Activated naive CD4-positive, alpha-beta T cell treated with anti-CD3 and anti-CD28 coated beads, Interleukin-2, amount 10 ng/mL, durations not matched to agents 7 days and 5 days (primary cell): ENCODE data around the gene CLMN.

Experiments used
- CTCF ChIA-PET: fragments of 350-600 bp; sonication (Branson Sonifier 250); formaldehyde crosslinking; loops from one replicate; lab custom pipeline; 2021; ENCODE audit warnings: antibody characterized with exemption; lab: Charles Lee
- DNase-seq: peaks from one replicate; pipeline ENCODE4 v3.0.0-alpha.2; 2020
- H3K27ac Mint-ChIP-seq: one replicate; pipeline ENCODE4 v1.8.0; 2021; ENCODE audit warnings: mild to moderate bottlenecking, moderate library complexity, mixed read lengths
- H3K27me3 Mint-ChIP-seq: one replicate; pipeline ENCODE4 v1.8.0; 2021; ENCODE audit warnings: mild to moderate bottlenecking, mixed read lengths
- H3K36me3 Mint-ChIP-seq: one replicate; pipeline ENCODE4 v1.8.0; 2021; ENCODE audit warnings: mixed read lengths
- H3K4me1 Mint-ChIP-seq: one replicate; pipeline ENCODE4 v1.8.0; 2021; ENCODE audit warnings: mixed read lengths
- H3K4me3 Mint-ChIP-seq: one replicate; pipeline ENCODE4 v1.8.0; 2021; ENCODE audit warnings: mild to moderate bottlenecking, moderate library complexity, mixed read lengths
- H3K9me3 Mint-ChIP-seq: one replicate; pipeline ENCODE4 v1.8.0; 2021; ENCODE audit warnings: mixed read lengths

CLMN gene

GRCh38 chr14:95268350-95268749 lies 51.4 kb downstream of the CLMN start:
- no peak for DNase-seq
- no peaks in the 10 kb centered on the region for H3K9me3 Mint-ChIP-seq
- no peaks in the 10 kb centered on the region for H3K36me3 Mint-ChIP-seq
- H3K4me3 Mint-ChIP-seq = no peak overlapping the region
- CTCF ChIA-PET = no interaction called here
- H3K27ac Mint-ChIP-seq = no peak overlapping the region
- peaks cover 34% of the 10 kb centered on the region for H3K4me1 Mint-ChIP-seq
- H3K27me3 Mint-ChIP-seq = peaks cover 4% of the 10 kb centered on the region

GRCh38 chr14:95267306-95267705 lies 52.4 kb downstream of the CLMN start:
- H3K36me3 Mint-ChIP-seq = no peaks in the 10 kb centered on the region
- H3K4me1 Mint-ChIP-seq = peaks cover 34% of the 10 kb centered on the region
- CTCF ChIA-PET = no interaction called here
- no peak overlapping the region for H3K4me3 Mint-ChIP-seq
- H3K27me3 Mint-ChIP-seq = peaks cover 4% of the 10 kb centered on the region
- DNase-seq = no peak
- no peaks in the 10 kb centered on the region for H3K9me3 Mint-ChIP-seq
- H3K27ac Mint-ChIP-seq = peak overlapping the region; percentile 12

- CTCF ChIA-PET = no interaction called here
- Mint-ChIP-seq H3K27me3 (peaks cover 4% of the 10 kb centered on the region), H3K36me3 (no peaks in the 10 kb centered on the region), H3K27ac (peak overlapping the region; percentile 2), H3K4me1 (peaks cover 34% of the 10 kb centered on the region), H3K9me3 (no peaks in the 10 kb centered on the region), H3K4me3 (no peak overlapping the region)
- peak; percentile 51 for DNase-seq
These were observed 54.3 kb downstream of the CLMN start for GRCh38 chr14:95265106-95266094.

- DNase-seq = no peak
- Mint-ChIP-seq H3K4me3 (no peak overlapping the region), H3K27me3 (peaks cover under 1% of the 10 kb centered on the region), H3K27ac (no peak overlapping the region), H3K36me3 (no peaks in the 10 kb centered on the region), H3K9me3 (no peaks in the 10 kb centered on the region), H3K4me1 (peaks cover 34% of the 10 kb centered on the region)
- CTCF ChIA-PET = no interaction called here
These were observed 55.3 kb downstream of the CLMN start for GRCh38 chr14:95264271-95264973.

- Mint-ChIP-seq H3K27ac (no peak overlapping the region), H3K9me3 (no peaks in the 10 kb centered on the region)
These were observed 56.0 kb downstream of the CLMN start for GRCh38 chr14:95263527-95264231.

GRCh38 chr14:95262511-95262891 lies 57.2 kb downstream of the CLMN start:
- Mint-ChIP-seq H3K36me3 (no peaks in the 10 kb centered on the region), H3K27ac (no peak overlapping the region), H3K4me1 (peaks cover 27% of the 10 kb centered on the region), H3K4me3 (no peak overlapping the region), H3K27me3 (no peaks in the 10 kb centered on the region), H3K9me3 (no peaks in the 10 kb centered on the region)
- CTCF ChIA-PET = no interaction called here
- DNase-seq = no peak

More at GRCh38 chr14:95263527-95264231, 56.0 kb downstream of the CLMN start:
- Mint-ChIP-seq H3K4me3 (no peak overlapping the region), H3K27me3 (no peaks in the 10 kb centered on the region), H3K4me1 (peaks cover 34% of the 10 kb centered on the region), H3K36me3 (no peaks in the 10 kb centered on the region)
- no peak for DNase-seq
- CTCF ChIA-PET = no interaction called here

- Mint-ChIP-seq H3K9me3 (no peaks in the 10 kb centered on the region), H3K4me3 (no peak overlapping the region), H3K27me3 (no peaks in the 10 kb centered on the region), H3K27ac (no peak overlapping the region), H3K4me1 (peaks cover 21% of the 10 kb centered on the region), H3K36me3 (no peaks in the 10 kb centered on the region)
- CTCF ChIA-PET = interaction anchor here (0.6 to 0.7 kb wide), 2 partner anchors 17 to 1030 kb away, joined by 3 to 4 read pairs; no protein-coding TSS in a partner anchor
- DNase-seq = no peak
These were observed 57.8 kb downstream of the CLMN start for GRCh38 chr14:95261616-95262510.

- H3K4me1 Mint-ChIP-seq = peaks cover 12% of the 10 kb centered on the region
- CTCF ChIA-PET = interaction anchor here (0.6 to 0.7 kb wide), 3 partner anchors 18 to 1029 kb away, joined by 3 to 4 read pairs (median 3); no protein-coding TSS in a partner anchor
- no peak for DNase-seq
- H3K27me3 Mint-ChIP-seq = no peaks in the 10 kb centered on the region
- no peaks in the 10 kb centered on the region for H3K36me3 Mint-ChIP-seq
- H3K4me3 Mint-ChIP-seq = no peak overlapping the region
- H3K27ac Mint-ChIP-seq = no peak overlapping the region
- no peaks in the 10 kb centered on the region for H3K9me3 Mint-ChIP-seq
These were observed 59.0 kb downstream of the CLMN start for GRCh38 chr14:95260537-95261361.

- H3K27me3 Mint-ChIP-seq = no peaks in the 10 kb centered on the region
- no peaks in the 10 kb centered on the region for H3K4me1 Mint-ChIP-seq
- CTCF ChIA-PET = no interaction called here
- H3K36me3 Mint-ChIP-seq = no peaks in the 10 kb centered on the region
- no peak overlapping the region for H3K27ac Mint-ChIP-seq
- DNase-seq = no peak
- no peaks in the 10 kb centered on the region for H3K9me3 Mint-ChIP-seq
- H3K4me3 Mint-ChIP-seq = no peak overlapping the region
These were observed 60.7 kb downstream of the CLMN start for GRCh38 chr14:95258754-95259593.

GRCh38 chr14:95258156-95258555 lies 61.6 kb downstream of the CLMN start:
- no peak for DNase-seq
- H3K36me3 Mint-ChIP-seq = no peaks in the 10 kb centered on the region
- no peaks in the 10 kb centered on the region for H3K9me3 Mint-ChIP-seq
- CTCF ChIA-PET = no interaction called here
- H3K27ac Mint-ChIP-seq = no peak overlapping the region
- H3K4me1 Mint-ChIP-seq = no peaks in the 10 kb centered on the region
- H3K27me3 Mint-ChIP-seq = peaks cover 1% of the 10 kb centered on the region
- no peak overlapping the region for H3K4me3 Mint-ChIP-seq

- no peaks in the 10 kb centered on the region for H3K4me1 Mint-ChIP-seq
- H3K4me3 Mint-ChIP-seq = no peak overlapping the region
- H3K27ac Mint-ChIP-seq = no peak overlapping the region
- H3K27me3 Mint-ChIP-seq = peaks cover 4% of the 10 kb centered on the region
- CTCF ChIA-PET = no interaction called here
- no peaks in the 10 kb centered on the region for H3K9me3 Mint-ChIP-seq
- H3K36me3 Mint-ChIP-seq = no peaks in the 10 kb centered on the region
- DNase-seq = no peak
These were observed 62.2 kb downstream of the CLMN start for GRCh38 chr14:95257521-95257920.

GRCh38 chr14:95256776-95257060 lies 63.0 kb downstream of the CLMN start:
- Mint-ChIP-seq H3K27ac (no peak overlapping the region), H3K27me3 (peaks cover 6% of the 10 kb centered on the region), H3K9me3 (no peaks in the 10 kb centered on the region), H3K4me1 (no peaks in the 10 kb centered on the region), H3K4me3 (no peak overlapping the region), H3K36me3 (no peaks in the 10 kb centered on the region)
- DNase-seq = no peak
- CTCF ChIA-PET = no interaction called here
